Diencephalon (tissue), 1 donor: Measurements from ENCODE around the gene USP54. TPM values are rescaled to one million over a fixed set of nuclear protein-coding genes. Genes with fewer than 3 reads are reported as not detected.

Experiments used
- small RNA-seq: library from RNA; depleted of rRNA; stranded (forward); fragments of <200 nt; gene quantifications from one replicate; pipeline ENCODE3, GENCODE V24; 2014
- total RNA-seq: library from RNA; depleted of rRNA; stranded (reverse); fragments of >200 nt; gene quantifications from one replicate; pipeline ENCODE4 v1.2.3, GENCODE V29; 2014

USP54 gene, protein sequence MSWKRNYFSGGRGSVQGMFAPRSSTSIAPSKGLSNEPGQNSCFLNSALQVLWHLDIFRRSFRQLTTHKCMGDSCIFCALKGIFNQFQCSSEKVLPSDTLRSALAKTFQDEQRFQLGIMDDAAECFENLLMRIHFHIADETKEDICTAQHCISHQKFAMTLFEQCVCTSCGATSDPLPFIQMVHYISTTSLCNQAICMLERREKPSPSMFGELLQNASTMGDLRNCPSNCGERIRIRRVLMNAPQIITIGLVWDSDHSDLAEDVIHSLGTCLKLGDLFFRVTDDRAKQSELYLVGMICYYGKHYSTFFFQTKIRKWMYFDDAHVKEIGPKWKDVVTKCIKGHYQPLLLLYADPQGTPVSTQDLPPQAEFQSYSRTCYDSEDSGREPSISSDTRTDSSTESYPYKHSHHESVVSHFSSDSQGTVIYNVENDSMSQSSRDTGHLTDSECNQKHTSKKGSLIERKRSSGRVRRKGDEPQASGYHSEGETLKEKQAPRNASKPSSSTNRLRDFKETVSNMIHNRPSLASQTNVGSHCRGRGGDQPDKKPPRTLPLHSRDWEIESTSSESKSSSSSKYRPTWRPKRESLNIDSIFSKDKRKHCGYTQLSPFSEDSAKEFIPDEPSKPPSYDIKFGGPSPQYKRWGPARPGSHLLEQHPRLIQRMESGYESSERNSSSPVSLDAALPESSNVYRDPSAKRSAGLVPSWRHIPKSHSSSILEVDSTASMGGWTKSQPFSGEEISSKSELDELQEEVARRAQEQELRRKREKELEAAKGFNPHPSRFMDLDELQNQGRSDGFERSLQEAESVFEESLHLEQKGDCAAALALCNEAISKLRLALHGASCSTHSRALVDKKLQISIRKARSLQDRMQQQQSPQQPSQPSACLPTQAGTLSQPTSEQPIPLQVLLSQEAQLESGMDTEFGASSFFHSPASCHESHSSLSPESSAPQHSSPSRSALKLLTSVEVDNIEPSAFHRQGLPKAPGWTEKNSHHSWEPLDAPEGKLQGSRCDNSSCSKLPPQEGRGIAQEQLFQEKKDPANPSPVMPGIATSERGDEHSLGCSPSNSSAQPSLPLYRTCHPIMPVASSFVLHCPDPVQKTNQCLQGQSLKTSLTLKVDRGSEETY (N-terminal part only)
- 38.3 TPM for total RNA-seq

DNA sequence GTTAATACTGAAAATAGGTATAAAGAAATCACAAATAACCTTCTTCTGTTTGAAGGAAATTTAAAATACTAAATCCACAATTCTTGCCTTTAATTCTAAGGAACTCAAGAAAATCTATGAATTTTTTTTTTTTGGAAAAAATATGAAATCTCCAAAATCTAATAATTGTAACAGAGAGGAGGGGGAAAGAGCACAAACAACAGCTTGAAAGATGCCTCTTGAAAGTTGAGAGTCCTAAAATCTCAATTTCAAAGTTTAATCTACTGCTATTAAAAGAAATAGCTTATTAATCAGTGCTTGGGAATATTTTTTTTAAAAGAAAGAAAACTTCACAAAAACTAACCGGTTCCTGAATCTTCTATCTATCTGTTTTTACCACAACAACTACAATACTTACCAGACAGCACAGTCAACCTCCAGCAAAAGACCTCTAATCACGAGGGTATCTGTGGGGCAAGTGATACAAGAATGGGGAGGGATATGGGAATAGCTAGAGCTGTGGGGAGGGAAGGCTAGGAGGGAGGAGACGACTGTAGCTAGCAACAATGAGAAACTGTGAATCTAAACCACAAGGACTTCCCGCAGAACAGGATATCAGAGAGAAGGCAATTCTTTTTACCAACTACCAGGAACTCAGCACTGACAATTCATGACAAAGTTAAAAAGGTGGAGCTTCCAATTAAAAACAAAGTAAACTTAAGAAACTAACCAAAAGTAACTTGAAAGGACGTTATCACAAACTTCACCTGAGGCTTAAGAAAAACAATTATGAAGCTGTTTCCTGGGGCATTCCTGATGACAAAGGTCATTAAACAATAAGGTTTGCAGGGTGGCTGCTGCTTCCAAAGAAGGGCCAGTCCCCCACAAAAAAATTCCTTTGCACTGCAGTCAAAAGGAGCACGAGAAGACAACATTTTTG is at the start of gene USP54:
Gene USP54, minus strand, starts transcription at position 462 of the 919 bp plus-strand sequence. CDS start 15,684 bp downstream, outside the sequence.

DNA sequence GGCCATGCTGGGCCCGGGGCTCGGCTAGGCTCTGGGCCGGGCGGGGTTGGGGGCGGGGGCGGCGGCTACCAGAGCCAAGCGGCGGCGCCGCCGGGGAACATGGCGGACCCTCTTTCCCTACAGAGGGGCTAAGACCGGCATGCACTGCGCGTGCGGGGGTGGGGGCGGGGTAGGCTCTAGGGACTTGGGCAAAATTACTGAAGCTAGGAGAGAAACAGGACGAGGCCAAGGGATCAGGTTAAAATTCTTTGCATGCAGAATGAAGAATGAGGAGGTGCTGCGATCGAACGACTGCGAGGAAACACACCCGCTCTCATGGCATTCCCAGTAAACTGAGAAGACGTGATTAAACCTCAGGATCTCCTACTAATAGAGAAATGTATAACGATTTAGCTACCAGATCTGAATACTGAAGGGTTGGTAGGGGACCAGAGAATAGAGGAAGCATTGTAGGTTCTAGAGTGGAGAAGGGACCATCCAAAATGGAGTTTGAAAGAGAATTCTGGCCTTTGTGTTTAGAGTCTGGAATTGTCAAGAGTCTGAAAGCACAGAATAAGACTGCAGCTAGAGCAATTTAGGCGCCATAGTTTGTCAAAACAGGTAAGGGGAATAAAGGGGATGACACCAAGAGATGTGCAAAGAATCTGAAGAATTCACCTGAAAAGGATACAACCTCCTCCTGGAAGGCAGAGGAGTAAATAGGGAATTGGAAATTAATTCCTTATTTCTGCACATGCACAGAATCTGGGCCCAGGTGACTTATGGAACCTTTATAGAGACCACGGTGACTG is 95.1 kb downstream of the USP54 start, which contains the start of gene PPP3CB:
Gene PPP3CB, minus strand, starts transcription at position 141 of the 791 bp plus-strand sequence. Its CDS starts 135 bp downstream, at position 6.

Small RNA genes within 50 kb of the gene (small RNA-seq; reads per million reads assigned to genes)
- gene RNU6-883P: not detected

Other genes with a start within 250 kb of the USP54 start
- 6.0 TPM for gene CFAP70, start 232.5 kb downstream of the USP54 start, total RNA-seq
- 33.9 TPM for gene ANXA7, start 177.3 kb downstream of the USP54 start, total RNA-seq
- 3.5 TPM for gene MSS51, start 157.8 kb downstream of the USP54 start, total RNA-seq
- 156 TPM for gene PPP3CB, start 95.3 kb downstream of the USP54 start, total RNA-seq
- gene MYOZ1, start 50.1 kb upstream of the USP54 start, total RNA-seq: 0.46 TPM
- not detected for gene SYNPO2L, start 64.7 kb upstream of the USP54 start, total RNA-seq
- 9.9 TPM for gene AGAP5, start 106.8 kb upstream of the USP54 start, total RNA-seq
- 49.6 TPM for gene SEC24C, start 153.0 kb upstream of the USP54 start, total RNA-seq
- gene CHCHD1, start 190.7 kb upstream of the USP54 start, total RNA-seq: 20.8 TPM
- 46.1 TPM for gene ZSWIM8, start 194.3 kb upstream of the USP54 start, total RNA-seq
- 17.5 TPM for gene NDST2, start 220.3 kb upstream of the USP54 start, total RNA-seq